ENCODE measurements around the gene GABRB1.
A peak's percentile ranks its signal among the peaks of the same experiment; 100 is the strongest.

GABRB1 gene

DNA sequence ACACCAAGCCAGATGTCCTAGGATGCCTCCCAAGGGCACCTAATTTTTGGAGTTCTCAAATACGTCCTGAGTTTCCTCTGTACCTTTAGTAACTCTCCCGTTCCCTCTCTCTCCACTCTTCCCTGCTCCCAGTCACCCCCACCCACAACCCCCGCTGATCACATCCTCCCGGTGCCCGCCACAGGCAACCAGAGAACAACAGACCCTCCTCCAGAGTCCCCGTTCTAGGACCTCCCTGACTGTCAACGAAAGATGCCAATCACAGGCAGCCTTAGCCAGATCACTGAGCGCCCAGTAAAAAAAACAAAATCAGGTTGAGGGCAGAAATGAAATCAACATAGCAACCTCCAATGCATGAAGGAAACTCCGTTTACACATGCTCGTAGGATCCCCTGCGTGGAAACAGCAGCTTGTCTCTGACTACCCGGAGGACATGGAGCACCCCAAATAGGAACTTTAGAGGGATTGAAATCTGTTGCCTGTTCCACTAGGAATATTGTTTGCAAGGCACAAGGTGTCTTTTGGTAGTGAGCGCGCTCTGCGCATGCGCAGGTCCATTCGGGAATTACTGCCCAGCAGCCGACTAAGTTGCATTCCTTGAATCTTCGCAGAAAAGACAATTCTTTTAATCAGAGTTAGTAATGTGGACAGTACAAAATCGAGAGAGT, at the start of gene GABRB1:
Gene GABRB1, plus strand, starts transcription at position 557 of the 668 bp plus-strand sequence.
- DNase-seq (ENCODE audit: low spot score) = peak; percentile 81

DNA sequence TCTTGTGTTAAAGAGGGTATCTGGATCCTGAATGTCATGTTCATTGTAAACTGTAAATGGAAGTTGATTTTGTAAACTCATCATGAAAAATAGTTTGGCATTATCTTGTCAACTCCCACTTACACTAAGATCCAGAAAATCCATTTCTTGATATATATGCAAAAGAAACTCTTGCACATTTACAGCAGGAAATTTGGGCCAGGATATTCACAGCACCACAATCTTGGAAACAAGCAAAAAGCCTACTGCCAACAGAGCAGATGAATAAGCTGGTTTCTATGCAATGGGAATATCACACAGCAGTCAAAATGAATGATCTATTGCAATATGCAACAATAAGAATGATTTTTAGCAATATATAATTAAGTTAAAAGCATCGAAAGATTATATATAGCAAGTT, 46.6 kb upstream of the GABRB1 start:
- no peak for DNase-seq (ENCODE audit: low spot score)

DNA sequence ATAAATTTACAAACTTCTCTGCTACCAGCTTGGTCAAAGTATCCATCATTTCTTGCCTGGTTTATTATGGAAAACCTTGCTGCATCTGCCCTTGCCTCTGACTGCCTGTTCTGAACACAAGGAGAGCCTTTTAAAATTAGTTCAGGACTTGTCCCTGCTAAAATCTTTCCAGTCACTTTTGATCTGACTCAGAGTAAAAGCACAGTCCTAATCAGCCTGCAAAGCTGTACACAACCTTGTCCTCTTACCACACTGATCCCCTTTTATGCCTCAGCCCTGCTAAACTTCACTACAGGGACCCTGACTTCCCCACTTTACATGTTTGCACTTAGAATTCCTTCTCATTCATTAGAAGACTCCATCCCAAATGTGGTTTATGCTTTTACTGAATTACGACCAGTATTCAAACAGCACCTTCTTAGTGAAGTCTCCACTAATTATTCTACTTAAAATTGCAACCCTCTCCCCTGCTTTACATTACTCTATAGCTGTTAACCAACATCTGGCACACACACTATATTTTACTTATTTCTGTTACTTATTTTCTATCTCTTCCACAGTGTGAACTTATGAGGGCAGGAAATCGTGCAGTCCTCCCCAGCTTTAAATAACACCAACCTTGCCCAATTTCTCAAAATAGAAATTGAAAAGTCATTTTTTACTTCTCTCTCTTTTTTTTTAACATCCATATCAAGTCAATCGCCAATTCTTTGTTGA, 44.3 kb upstream of the GABRB1 start:
- DNase-seq (ENCODE audit: low spot score) = no peak

DNA sequence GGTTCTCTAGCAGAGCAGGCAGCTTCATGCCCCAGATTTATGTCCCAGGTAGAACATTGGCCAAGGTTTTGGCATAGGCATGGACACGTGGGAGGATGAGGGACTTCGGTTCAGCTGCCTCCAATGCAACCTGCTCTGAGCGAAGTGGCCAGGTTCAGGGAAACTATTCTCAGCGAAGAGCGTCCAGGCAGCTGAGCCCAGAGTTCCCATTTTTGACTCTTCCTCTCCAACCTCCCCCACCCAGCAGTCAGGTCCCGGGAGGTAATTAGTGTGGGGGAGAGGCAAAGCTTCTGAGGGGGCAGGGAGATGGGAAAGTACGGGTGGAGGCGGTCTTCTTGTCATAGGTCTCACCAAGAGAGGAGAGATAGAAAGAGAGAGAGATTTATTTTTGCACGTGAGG, 39.0 kb upstream of the GABRB1 start:
- DNase-seq (ENCODE audit: low spot score) = peak; percentile 77

DNA sequence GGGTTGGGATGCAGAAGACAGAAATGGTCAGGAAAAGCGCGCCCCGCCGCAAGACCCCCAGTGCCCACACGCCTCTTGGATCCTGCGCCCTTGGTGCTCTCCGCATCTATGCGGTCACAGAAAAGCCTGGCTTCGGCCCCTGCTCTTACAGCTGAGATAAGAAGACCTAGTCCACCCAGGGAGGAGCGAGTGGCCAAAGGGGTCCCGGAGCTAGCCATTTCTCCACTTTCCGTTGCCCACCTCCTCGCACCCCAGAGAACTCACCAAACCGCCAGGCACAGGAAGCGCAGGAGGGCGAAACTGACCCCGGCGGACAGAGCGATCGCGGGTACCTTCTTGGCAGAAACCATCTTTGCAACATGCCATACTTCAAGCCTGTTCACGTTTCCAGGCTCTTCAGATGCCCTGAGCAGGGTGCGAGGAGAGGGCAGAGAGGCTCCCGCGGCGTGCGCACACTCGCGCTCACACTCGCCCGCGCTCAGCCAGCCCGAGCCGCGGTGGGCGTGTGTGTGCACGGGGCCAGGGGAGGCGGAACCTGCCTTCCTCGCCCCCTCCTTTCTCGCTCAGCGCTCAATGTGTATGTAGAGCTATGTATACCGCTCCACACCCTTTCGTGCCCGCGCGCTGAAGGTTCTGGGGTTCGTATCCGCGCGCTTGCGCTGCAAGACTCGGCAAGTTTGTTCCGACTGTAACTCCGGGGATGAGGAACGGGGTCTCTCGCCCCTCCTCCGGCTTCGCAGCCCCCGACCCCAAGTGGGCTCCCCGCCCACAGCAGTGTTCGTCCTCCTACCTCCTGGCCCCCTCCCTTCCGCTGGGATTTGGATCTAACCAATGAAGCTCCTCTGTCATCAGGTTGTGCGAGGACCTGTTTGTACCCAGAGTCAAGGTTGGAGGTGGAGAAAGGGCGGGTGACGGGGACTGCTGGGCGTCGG, 38.0 kb upstream of the GABRB1 start, which contains the start of gene GABRA4:
Gene GABRA4, minus strand, starts transcription at position 507 of the 932 bp plus-strand sequence. Its CDS starts 157 bp downstream, at position 350.
- peak; percentile 71 for DNase-seq (ENCODE audit: low spot score)

DNA sequence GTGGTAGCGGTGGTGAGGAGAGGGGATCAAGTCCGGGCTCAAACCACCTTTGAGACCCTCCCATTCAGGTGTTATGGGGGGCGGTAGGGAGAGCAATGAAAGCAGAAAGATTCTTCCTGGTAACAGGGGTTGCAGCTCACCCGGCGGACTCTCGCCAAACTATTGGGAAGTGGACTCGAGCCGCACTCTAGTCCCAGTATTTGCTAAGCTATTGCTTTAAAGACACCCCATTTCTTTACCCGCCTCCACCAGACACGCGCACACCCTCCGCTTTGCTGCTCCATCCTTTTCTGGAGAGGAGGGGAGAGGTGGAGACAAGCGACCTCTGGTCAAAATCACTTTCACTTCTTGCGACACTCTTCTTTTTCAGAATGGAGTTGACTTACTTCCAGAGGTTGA, 37.4 kb upstream of the GABRB1 start:
- no peak for DNase-seq (ENCODE audit: low spot score)

DNA sequence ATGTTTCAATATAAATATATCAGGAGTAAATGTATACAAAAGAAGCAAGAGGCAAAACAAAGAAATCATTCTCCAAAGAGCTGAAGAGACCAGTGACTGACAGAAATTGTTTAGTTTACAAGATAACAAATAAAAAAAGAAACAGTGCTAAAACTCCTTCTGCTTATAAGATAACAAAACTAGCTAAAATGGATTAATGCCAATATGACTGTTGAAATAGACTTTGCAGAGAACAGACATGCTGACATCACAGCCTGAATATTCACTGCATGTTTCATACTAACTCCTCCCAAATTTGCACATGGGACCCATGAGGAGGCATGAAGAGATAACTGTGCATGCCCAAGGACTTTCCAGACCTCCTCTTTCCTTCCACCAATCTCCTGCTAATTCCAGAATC, 31.8 kb upstream of the GABRB1 start:
- DNase-seq (ENCODE audit: low spot score) = no peak

DNA sequence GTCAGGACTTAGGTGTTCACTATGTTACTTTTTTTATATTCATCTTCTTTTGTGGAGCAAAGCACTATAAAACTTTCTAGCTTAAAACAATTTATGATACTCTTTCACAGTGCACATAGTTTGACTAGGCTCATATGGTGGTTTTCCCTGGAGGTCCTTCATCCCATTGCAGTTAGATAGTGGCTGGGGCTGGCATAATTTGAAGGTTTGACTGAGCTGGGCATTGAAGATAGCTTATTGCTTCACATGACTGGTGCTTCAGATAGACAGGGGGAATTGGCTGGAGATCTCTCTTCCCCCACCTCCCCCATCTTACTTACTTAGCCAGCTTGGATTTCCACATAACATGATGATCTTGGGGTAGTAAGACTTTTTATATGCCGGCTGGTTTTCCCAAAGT, 31.0 kb upstream of the GABRB1 start:
- no peak for DNase-seq (ENCODE audit: low spot score)

DNA sequence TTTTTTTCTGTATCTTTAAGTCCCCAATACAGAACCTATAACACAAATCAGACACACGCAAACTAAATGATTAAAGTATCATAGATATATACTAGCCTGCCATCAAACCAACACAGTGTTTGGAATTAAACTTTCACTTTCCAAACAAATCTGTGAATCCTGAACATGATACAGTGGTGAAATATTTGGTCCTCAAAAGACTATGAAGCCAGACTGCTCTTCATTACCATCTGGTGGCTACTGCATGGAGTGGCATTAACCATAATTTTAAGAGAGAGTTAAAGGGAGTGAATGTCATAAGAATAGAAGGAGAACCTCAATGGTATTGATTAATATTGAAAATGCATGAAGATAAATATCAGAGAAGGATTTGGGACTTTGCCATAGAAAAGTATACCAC, 28.8 kb upstream of the GABRB1 start:
- DNase-seq (ENCODE audit: low spot score) = no peak

DNA sequence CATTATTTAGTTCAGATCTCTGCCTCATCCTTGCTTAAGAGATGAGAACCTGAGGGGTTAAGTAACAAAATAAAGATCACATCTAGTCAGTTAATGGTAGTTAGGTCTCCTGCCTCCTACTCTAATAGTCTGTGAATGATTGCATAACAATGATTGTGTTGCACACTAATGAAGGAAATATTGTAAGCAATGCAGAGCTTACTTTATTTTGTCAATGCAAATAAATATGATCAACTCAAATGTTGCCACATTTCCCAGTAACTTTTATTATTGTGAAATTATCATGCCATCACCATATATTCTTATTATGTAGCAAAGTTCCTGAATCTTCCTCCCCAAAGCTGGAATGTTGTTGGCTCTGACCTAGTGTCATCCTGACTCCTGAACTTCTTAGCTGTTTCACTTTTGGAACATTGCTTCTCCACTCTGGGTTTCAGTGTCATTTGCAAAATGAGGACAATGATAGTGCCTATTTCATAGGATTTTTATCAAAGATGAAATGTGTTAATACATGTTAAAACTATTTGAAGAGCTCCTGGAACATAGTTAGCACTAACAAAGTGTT, 20.9 kb upstream of the GABRB1 start:
- no peak for DNase-seq (ENCODE audit: low spot score)

DNA sequence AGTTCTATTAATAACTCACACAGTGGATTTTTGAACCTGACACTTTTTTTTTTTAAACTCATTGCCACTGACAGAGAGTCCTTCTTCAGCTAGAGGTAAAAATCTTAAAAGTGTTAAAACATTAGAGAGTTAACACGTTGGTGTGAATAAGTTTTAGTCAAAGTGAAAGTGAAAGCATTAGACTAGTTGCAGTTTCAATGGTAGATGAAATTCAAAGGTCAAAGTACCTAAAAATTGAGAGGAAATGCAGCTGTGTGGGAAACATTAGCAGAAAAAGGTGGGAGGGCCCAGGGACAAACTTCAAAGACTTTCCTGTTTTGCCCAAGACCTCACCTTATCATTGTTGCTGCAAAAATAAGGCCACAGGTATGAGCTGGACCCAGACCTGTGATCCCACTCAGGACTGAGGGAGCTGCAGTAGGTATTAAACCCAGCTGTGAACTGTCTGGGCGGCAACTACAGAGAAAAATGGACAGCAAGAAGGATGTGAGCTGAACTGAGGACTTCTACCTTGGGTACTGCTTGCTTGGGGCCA, 20.4 kb upstream of the GABRB1 start:
- no peak for DNase-seq (ENCODE audit: low spot score)

DNA sequence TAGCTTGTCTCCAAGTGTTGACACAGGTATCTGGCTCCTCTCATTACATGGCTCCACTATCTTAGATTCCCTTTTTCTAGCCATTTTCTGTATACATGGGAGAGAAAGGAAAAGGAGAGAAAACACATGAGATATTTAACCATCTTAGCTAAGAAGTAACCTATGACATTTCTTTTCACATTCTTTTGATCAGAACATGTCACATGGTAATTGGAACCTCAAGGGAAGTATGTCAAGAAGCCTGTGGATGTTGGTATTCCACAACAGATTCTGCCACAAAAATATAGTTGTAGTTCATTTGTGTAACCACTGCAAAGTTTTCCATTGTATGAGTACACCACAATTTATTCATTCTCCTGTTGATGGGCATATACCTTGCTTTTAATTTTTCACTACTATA, 18.7 kb upstream of the GABRB1 start:
- DNase-seq (ENCODE audit: low spot score) = no peak

DNA sequence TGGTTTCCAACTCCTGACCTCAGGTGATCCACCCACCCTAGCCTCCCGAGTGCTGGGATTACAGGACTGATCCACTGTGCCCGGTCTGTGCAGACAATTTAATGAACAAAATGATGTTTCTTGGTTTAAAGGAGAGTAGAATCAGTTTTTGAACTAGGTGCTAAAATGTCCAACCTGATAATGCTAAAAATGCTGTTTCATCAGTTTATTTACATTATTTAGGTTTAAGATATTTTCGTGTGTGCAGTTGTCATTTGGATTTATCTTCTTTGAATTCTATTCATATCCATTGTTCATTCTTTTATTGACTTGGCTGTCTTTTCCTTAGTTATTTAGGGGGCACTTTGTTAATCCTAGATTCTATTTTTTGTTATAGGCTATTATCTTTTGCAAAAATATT, 18.0 kb upstream of the GABRB1 start:
- no peak for DNase-seq (ENCODE audit: low spot score)

DNA sequence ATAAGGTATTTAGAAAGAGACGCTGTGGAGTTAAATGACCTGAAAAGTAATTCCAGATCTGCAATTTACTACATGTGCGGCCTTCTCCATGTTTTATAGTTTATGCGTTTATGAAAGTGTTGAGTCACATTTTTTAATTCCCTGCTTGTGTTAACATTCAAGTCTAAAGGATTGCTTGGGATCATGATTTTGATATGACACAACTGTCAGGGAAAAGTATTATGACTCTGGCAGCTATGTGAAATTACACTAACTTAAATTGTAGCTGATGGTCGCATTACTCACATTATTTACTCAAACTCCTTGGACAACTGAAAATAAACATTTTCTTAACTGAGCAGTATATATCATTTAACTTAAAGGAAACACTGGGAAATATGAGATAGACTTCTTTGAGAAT, 14.3 kb upstream of the GABRB1 start:
- no peak for DNase-seq (ENCODE audit: low spot score)

DNA sequence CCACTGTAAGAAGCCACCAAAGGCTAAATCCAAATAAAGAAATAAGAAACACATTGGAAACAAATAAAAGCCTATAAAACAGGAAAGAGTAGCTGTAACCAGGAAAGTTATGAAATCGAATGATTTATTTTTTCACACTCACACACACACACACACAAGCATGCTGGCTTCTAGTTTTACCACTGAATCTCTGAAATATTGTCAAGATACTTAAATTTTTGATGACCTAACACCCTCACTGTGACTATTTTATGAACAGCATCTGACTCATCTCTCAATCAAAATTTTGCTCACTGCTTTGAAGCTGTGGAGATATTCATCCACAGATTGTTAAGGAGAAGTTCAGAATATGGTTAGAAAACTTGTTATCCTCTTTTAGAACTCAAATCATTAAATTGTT, 13.9 kb upstream of the GABRB1 start:
- peak; percentile 30 for DNase-seq (ENCODE audit: low spot score)

DNA sequence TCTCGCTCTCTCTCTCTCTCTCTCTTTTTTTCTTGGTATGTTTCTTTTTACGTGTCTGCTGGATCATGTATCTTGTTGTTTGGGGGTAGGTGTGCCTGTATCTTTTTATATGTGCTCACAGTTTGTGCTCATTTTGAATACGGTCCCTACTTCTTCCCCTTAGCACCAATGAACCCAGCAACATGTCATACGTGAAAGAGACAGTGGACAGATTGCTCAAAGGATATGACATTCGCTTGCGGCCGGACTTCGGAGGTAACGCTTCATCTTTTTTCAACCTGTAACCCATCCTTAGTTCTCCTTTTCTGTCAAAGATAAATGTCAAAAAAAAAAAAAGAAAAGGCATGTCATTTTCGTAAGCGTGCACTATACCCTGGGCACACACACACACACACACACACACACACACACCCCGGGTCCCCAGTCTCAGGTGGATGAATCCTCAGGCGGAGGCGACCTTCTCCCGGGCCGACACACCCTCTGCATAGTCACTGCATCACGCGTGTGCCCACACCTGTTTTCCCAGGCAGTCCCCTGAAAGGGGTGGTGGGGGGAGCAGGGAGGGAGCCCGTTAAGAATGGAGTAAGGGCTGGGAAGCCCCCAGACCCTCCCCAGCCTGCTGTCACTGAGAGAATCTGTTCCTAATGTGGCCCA, 511 bp downstream of the GABRB1 start:
- peak; percentile 37 for DNase-seq (ENCODE audit: low spot score)

DNA sequence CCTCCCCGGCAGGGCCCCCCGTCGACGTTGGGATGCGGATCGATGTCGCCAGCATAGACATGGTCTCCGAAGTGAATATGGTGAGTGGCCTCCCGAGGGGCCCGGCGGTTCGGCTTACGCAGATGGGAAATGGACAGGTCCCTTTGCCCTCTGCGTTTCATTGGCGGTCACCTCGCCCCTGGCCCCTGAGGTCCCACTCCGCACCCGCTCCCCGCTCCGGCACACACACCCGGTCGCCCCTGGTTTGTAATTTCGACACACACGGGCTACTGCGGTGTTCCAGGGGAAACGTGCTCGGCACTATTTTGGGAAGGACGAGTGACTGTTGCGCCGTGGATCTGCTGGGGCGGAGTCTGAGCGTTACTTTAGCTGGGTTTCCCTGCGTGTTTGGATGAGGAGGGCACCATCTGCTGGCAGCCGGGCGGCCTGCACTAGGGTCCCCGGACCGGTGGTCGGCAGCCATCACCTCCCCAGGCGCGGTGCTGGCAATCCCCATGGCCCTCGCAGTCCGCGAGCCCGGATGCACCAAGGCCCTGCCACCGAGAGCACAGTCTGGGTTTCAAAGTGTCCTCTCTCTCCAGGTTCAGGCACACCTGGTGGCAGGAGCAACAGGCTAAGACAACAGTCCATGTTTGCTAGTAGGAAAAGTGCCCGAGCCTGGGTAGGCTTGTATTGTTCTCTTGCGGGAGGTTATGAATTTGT, 1.2 kb downstream of the GABRB1 start:
- DNase-seq (ENCODE audit: low spot score) = peak; percentile 84

DNA sequence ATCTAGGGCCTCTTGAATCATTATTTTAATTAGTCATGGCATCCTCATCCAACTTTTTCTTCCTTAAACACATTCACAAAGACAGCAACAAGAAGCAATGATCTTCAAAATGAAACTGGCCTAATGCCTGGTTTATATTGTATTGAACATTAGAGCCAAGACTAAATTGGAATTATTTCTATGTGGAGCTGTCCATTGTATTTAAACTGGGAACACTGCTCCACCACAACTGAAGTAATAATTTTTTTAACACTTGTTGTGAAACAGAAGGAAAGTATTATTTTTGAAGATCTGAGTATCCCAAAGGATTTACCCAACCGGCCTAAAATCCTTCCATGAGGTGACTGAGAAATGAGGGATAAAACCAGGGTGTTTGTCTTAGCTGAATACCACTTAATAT, 6.9 kb downstream of the GABRB1 start:
- no peak for DNase-seq (ENCODE audit: low spot score)

DNA sequence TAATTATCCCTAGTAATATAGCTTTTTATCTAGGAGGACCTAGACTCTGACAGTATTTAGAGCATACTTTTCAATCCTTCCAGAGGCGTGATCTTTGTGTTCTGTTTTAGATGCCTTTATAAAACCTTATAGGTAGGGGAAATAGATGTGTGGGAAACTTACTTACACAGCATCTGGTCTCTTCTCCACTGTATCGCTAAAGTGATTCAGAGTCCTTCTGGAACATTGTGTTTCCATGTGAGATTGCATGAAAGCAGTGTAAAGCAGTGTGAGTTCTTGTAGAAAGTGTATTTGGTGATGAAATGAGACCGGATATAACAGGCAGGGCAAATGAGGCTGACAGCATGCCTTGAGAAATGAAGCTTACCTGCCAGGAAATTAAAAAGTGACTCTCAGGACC, 9.5 kb downstream of the GABRB1 start:
- DNase-seq (ENCODE audit: low spot score) = no peak

DNA sequence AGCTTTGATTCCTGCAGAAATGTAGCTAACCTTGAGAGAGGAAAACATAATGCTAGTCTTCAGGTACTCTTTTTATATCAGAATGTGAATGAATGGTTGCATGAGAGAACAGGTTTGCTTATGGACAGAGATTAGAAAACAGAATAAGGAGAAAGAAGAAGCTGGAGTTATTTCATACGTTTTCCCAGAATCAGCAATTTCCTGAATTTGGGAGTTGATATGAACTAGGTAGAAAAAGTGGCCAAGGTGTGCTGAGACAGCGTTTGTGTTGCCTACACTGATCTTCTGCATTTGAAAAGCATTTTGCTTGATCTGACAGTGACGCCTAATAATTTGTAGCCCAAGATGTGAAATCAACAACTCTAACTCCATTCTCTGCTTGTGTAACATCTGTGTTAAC, 12.5 kb downstream of the GABRB1 start:
- DNase-seq (ENCODE audit: low spot score) = no peak

DNA sequence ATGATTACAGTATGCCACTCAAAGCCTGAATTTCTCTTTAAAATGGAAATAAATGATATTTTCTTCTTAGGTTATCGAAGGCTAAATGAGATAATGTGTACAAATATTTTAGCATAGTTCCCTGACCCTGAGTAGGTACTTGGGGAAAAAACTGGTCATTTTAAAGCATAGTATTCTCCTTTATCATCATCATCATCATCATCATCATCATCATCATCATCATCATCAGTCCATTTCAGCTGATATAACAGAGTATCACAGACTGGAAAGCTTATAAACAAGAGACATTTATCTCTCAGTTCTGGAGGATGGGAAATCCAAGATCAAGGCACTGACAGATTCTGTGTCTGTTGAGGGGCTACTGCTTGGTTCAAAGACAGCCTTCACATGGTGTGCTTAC, 13.9 kb downstream of the GABRB1 start:
- DNase-seq (ENCODE audit: low spot score) = no peak
